ENCODE measurements around the gene ZNF629.

GRCh38 chr16:30834130-30834740 is 47.2 kb upstream of the ZNF629 start:
- no peak for TF ChIP-seq CTCF (IDR thresholded peaks at IDR 0.05)
- no peak for TF ChIP-seq POLR2AphosphoS5 (IDR thresholded peaks at IDR 0.05)
- no peak for TF ChIP-seq POLR2A (IDR thresholded peaks at IDR 0.05)
- no peak for TF ChIP-seq EP300 (IDR thresholded peaks at IDR 0.05)
